Measurements from ENCODE around the gene TFR2. TPM values are rescaled to one million over a fixed set of nuclear protein-coding genes. Genes with fewer than 3 reads are reported as not detected.

The TFR2 gene
- total RNA-seq, 1 experiment from 2014 or later: 5.7 TPM

DNA sequence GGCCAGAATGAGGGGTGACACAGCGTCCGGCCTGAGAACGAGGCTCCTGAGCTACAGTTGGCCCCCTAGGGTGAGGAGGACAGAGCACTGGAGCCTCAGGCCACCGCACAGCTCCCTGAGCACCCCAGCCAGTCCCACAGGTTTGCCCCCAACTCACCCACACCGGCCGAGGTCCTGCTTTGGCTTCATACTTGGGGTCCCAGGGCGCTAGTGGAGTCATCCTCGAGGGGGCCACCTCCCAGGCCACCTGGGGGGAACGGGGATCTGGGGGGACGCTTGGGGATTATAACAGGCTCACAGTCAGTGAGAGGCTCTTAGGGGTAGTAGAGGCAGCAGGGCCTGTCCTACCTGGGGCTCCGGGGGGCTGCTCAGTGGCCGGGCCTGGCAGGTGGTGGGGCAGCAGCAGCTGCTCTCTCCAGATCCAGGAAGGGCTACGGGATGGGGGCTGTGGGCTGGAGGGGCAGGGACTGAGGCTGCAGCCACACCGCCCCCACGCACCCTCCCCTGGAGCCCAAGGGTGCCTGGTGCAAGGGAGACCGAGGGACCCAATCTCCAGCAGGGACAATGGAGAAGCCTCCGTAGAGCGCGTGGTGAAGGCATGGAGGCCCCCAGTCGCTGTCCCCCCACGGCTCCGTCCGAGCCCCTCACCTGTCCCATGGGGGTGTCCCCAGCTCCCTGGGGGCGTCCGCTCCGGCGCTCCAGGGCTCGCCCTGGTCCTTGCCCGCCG lies 68.2 kb downstream of the TFR2 start (continued):
- TF ChIP-seq OVOL2 (CRISPR knock-in tag; IDR thresholded peaks at IDR 0.05; ENCODE audit: borderline replicate concordance): no peak
- TF ChIP-seq, protein P1, sequence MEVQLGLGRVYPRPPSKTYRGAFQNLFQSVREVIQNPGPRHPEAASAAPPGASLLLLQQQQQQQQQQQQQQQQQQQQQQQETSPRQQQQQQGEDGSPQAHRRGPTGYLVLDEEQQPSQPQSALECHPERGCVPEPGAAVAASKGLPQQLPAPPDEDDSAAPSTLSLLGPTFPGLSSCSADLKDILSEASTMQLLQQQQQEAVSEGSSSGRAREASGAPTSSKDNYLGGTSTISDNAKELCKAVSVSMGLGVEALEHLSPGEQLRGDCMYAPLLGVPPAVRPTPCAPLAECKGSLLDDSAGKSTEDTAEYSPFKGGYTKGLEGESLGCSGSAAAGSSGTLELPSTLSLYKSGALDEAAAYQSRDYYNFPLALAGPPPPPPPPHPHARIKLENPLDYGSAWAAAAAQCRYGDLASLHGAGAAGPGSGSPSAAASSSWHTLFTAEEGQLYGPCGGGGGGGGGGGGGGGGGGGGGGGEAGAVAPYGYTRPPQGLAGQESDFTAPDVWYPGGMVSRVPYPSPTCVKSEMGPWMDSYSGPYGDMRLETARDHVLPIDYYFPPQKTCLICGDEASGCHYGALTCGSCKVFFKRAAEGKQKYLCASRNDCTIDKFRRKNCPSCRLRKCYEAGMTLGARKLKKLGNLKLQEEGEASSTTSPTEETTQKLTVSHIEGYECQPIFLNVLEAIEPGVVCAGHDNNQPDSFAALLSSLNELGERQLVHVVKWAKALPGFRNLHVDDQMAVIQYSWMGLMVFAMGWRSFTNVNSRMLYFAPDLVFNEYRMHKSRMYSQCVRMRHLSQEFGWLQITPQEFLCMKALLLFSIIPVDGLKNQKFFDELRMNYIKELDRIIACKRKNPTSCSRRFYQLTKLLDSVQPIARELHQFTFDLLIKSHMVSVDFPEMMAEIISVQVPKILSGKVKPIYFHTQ (CRISPR knock-in tag; IDR thresholded peaks at IDR 0.05): no peak
- TF ChIP-seq TP53 (CRISPR knock-in tag; IDR thresholded peaks at IDR 0.05): no peak

DNA sequence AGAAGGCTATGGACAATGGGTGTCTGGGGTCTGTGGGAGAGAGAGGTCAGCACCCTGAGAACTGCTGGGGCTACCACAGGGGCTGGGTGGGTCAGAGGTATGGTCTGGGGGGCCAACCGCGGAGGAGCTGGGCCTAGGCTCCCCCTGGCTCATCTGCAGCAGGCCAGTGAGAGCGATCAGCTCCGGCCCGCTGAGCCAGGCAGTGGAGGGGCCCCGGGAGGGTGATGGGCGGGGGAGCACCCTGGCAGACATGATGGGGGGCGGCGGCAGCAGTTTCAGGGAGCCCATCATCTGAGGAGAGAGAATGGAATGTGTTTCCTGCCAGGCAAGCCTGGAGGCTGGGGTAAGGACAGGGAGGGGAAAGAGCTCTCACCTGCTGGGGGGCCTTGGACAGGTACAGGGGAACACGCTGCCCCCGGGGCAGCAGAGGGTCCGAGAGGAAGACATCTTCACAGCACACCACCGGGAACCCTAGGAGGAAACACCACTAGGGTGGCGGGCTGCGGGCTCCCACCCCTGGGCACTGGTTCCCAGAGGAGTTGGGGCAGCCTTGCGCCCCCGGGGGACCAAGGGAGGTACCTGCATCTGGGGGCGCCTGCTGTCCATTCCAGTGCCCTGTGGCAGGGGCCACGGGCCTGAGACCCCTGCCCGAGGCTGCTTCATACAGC lies 68.9 kb downstream of the TFR2 start:
- TF ChIP-seq, protein P2, sequence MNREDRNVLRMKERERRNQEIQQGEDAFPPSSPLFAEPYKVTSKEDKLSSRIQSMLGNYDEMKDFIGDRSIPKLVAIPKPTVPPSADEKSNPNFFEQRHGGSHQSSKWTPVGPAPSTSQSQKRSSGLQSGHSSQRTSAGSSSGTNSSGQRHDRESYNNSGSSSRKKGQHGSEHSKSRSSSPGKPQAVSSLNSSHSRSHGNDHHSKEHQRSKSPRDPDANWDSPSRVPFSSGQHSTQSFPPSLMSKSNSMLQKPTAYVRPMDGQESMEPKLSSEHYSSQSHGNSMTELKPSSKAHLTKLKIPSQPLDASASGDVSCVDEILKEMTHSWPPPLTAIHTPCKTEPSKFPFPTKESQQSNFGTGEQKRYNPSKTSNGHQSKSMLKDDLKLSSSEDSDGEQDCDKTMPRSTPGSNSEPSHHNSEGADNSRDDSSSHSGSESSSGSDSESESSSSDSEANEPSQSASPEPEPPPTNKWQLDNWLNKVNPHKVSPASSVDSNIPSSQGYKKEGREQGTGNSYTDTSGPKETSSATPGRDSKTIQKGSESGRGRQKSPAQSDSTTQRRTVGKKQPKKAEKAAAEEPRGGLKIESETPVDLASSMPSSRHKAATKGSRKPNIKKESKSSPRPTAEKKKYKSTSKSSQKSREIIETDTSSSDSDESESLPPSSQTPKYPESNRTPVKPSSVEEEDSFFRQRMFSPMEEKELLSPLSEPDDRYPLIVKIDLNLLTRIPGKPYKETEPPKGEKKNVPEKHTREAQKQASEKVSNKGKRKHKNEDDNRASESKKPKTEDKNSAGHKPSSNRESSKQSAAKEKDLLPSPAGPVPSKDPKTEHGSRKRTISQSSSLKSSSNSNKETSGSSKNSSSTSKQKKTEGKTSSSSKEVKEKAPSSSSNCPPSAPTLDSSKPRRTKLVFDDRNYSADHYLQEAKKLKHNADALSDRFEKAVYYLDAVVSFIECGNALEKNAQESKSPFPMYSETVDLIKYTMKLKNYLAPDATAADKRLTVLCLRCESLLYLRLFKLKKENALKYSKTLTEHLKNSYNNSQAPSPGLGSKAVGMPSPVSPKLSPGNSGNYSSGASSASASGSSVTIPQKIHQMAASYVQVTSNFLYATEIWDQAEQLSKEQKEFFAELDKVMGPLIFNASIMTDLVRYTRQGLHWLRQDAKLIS (CRISPR knock-in tag; IDR thresholded peaks at IDR 0.05; ENCODE audit: borderline replicate concordance): no peak
- TF ChIP-seq NFYB (CRISPR knock-in tag; conservative IDR thresholded peaks at IDR 0.05; ENCODE audit: low read depth): 0 out of 2 replicates have a peak, but pooled peaks have one; percentile 5
- DNase-seq (ENCODE audit: low spot score) (no peak), ATAC-seq (no peak)
- H3K4me1 Mint-ChIP-seq: peaks cover 35% of the 10 kb centered on the region
- peaks cover 11% of the 10 kb centered on the region for H3K27me3 Mint-ChIP-seq (ENCODE audit: low read depth)
- no peaks in the 10 kb centered on the region for H3K9me3 Mint-ChIP-seq
- no peak overlapping the region for H3K4me3 Mint-ChIP-seq
- H3K27ac Mint-ChIP-seq: peak overlapping the region; percentile 87; the same call in 1 of the 2 replicates
- 0 out of 2 replicates have a peak, but pooled peaks cover 3% of the 10 kb centered on the region for H3K36me3 Mint-ChIP-seq
- CTCF ChIA-PET: interaction anchor here (0.5 to 3.6 kb wide), 7 partner anchors 9 to 103 kb away, joined by 3 to 51 read pairs (median 3); partner anchors contain the start of genes FBXO24, LRCH4 and MOSPD3
- POLR2A ChIA-PET: interaction anchor here (0.8 to 1.8 kb wide), 3 partner anchors 12 to 30 kb away, joined by 4 to 24 read pairs (median 5); partner anchors contain the start of genes FBXO24, LRCH4 and PCOLCE

DNA sequence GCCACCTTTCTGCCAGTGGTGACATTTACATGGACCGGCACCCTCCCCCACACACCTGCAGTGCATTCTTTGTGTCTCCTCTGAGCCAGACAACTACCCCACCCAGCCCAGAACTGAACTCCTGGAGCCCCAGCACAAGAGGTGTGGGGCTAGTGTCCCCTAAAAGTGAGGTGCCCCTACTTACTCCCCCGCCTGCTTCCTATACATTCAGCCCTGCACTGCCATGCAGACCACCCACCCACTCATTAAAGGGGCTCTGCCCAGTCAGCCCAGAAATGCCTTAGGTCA lies 69.6 kb downstream of the TFR2 start:
- no peak for ATAC-seq
- H3K27me3 Mint-ChIP-seq (ENCODE audit: low read depth): peaks cover 11% of the 10 kb centered on the region
- 0 out of 2 replicates have a peak, but pooled peaks cover 3% of the 10 kb centered on the region for H3K36me3 Mint-ChIP-seq
- H3K4me3 Mint-ChIP-seq: no peak overlapping the region
- peak overlapping the region; percentile 87 for H3K27ac Mint-ChIP-seq
- H3K4me1 Mint-ChIP-seq: peaks cover 41% of the 10 kb centered on the region
- no peaks in the 10 kb centered on the region for H3K9me3 Mint-ChIP-seq
- DNase-seq (ENCODE audit: low spot score): no peak
- ChIA-PET POLR2A (interaction anchor here (0.9 to 1.8 kb wide), 6 partner anchors 13 to 141 kb away, joined by 3 to 24 read pairs (median 4); partner anchors contain the start of genes AGFG2, FBXO24, LRCH4 and MOSPD3), CTCF (interaction anchor here (0.5 to 3.6 kb wide), 13 partner anchors 12 to 303 kb away, joined by 3 to 51 read pairs (median 4); partner anchors contain the start of genes FBXO24, GNB2, LRCH4 and MOSPD3)
- TF ChIP-seq, protein P3, sequence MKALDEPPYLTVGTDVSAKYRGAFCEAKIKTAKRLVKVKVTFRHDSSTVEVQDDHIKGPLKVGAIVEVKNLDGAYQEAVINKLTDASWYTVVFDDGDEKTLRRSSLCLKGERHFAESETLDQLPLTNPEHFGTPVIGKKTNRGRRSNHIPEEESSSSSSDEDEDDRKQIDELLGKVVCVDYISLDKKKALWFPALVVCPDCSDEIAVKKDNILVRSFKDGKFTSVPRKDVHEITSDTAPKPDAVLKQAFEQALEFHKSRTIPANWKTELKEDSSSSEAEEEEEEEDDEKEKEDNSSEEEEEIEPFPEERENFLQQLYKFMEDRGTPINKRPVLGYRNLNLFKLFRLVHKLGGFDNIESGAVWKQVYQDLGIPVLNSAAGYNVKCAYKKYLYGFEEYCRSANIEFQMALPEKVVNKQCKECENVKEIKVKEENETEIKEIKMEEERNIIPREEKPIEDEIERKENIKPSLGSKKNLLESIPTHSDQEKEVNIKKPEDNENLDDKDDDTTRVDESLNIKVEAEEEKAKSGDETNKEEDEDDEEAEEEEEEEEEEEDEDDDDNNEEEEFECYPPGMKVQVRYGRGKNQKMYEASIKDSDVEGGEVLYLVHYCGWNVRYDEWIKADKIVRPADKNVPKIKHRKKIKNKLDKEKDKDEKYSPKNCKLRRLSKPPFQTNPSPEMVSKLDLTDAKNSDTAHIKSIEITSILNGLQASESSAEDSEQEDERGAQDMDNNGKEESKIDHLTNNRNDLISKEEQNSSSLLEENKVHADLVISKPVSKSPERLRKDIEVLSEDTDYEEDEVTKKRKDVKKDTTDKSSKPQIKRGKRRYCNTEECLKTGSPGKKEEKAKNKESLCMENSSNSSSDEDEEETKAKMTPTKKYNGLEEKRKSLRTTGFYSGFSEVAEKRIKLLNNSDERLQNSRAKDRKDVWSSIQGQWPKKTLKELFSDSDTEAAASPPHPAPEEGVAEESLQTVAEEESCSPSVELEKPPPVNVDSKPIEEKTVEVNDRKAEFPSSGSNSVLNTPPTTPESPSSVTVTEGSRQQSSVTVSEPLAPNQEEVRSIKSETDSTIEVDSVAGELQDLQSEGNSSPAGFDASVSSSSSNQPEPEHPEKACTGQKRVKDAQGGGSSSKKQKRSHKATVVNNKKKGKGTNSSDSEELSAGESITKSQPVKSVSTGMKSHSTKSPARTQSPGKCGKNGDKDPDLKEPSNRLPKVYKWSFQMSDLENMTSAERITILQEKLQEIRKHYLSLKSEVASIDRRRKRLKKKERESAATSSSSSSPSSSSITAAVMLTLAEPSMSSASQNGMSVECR (CRISPR knock-in tag; IDR thresholded peaks at IDR 0.05; ENCODE audit: borderline replicate concordance): no peak
- TF ChIP-seq, protein P4, sequence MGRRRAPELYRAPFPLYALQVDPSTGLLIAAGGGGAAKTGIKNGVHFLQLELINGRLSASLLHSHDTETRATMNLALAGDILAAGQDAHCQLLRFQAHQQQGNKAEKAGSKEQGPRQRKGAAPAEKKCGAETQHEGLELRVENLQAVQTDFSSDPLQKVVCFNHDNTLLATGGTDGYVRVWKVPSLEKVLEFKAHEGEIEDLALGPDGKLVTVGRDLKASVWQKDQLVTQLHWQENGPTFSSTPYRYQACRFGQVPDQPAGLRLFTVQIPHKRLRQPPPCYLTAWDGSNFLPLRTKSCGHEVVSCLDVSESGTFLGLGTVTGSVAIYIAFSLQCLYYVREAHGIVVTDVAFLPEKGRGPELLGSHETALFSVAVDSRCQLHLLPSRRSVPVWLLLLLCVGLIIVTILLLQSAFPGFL (CRISPR knock-in tag; IDR thresholded peaks at IDR 0.05; ENCODE audit: borderline replicate concordance): no peak
- no peak for TF ChIP-seq OVOL2 (CRISPR knock-in tag; IDR thresholded peaks at IDR 0.05; ENCODE audit: borderline replicate concordance)
- TF ChIP-seq FOXJ3 (CRISPR knock-in tag; IDR thresholded peaks at IDR 0.05; ENCODE audit: borderline replicate concordance): no peak
- TF ChIP-seq, protein P5, sequence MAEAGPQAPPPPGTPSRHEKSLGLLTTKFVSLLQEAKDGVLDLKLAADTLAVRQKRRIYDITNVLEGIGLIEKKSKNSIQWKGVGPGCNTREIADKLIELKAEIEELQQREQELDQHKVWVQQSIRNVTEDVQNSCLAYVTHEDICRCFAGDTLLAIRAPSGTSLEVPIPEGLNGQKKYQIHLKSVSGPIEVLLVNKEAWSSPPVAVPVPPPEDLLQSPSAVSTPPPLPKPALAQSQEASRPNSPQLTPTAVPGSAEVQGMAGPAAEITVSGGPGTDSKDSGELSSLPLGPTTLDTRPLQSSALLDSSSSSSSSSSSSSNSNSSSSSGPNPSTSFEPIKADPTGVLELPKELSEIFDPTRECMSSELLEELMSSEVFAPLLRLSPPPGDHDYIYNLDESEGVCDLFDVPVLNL (CRISPR knock-in tag; IDR thresholded peaks at IDR 0.05; ENCODE audit: borderline replicate concordance, low read depth): no peak
- TF ChIP-seq, protein P6, sequence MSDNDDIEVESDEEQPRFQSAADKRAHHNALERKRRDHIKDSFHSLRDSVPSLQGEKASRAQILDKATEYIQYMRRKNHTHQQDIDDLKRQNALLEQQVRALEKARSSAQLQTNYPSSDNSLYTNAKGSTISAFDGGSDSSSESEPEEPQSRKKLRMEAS (CRISPR knock-in tag; IDR thresholded peaks at IDR 0.05): no peak
- TF ChIP-seq NFYB (CRISPR knock-in tag; conservative IDR thresholded peaks at IDR 0.05; ENCODE audit: low read depth): no peak
- no peak for TF ChIP-seq NFE2L1 (CRISPR knock-in tag; IDR thresholded peaks at IDR 0.05)
- TF ChIP-seq, protein P7, sequence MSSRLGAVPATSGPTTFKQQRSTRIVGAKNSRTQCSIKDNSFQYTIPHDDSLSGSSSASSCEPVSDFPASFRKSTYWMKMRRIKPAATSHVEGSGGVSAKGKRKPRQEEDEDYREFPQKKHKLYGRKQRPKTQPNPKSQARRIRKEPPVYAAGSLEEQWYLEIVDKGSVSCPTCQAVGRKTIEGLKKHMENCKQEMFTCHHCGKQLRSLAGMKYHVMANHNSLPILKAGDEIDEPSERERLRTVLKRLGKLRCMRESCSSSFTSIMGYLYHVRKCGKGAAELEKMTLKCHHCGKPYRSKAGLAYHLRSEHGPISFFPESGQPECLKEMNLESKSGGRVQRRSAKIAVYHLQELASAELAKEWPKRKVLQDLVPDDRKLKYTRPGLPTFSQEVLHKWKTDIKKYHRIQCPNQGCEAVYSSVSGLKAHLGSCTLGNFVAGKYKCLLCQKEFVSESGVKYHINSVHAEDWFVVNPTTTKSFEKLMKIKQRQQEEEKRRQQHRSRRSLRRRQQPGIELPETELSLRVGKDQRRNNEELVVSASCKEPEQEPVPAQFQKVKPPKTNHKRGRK (CRISPR knock-in tag; IDR thresholded peaks at IDR 0.05; ENCODE audit: borderline replicate concordance): no peak
